NCI-H345 treated with DMSO at 0.1 percent for 48 hours (cell line): Measurements from ENCODE around the gene ARHGEF40.

ENCODE experiments used
- DNase-seq: peaks from one replicate; lab custom pipeline; 2025; ENCODE audit not compliant: unreplicated experiment; lab: John Stamatoyannopoulos, UW

ARHGEF40 gene

GRCh38 chr14:21070083-21070609, at the start of gene ARHGEF40:
ARHGEF40 (plus strand) TSS chr14:21070304; CDS start chr14:21070397, 93 bp downstream.
- DNase-seq = no peak

- DNase-seq = no peak
Measured at GRCh38 chr14:21020977-21021545, 49.0 kb upstream of the ARHGEF40 start.

GRCh38 chr14:21022686-21023085, 47.4 kb upstream of the ARHGEF40 start:
- DNase-seq = no peak

- DNase-seq = no peak
Measured at GRCh38 chr14:21023174-21023573, 46.9 kb upstream of the ARHGEF40 start.

GRCh38 chr14:21023817-21024584, 46.1 kb upstream of the ARHGEF40 start:
- DNase-seq = no peak

- no peak for DNase-seq
Measured at GRCh38 chr14:21024585-21025370, 45.3 kb upstream of the ARHGEF40 start, which contains the start of gene NDRG2. NDRG2 (minus strand) TSS chr14:21025061; CDS start chr14:21023315, 1,746 bp downstream.

GRCh38 chr14:21025371-21026273, 44.5 kb upstream of the ARHGEF40 start:
- no peak for DNase-seq

GRCh38 chr14:21026274-21026987, 43.7 kb upstream of the ARHGEF40 start:
- no peak for DNase-seq

GRCh38 chr14:21026988-21027315, 43.2 kb upstream of the ARHGEF40 start:
- DNase-seq = no peak

- DNase-seq = no peak
Measured at GRCh38 chr14:21029917-21030316, 40.2 kb upstream of the ARHGEF40 start, which contains the start of gene TPPP2. TPPP2 (plus strand) TSS chr14:21030217; CDS start chr14:21030582, 365 bp downstream.

GRCh38 chr14:21030531-21030930, 39.6 kb upstream of the ARHGEF40 start:
- no peak for DNase-seq

GRCh38 chr14:21032326-21033132, 37.6 kb upstream of the ARHGEF40 start:
- DNase-seq = no peak

GRCh38 chr14:21033133-21033698, 36.9 kb upstream of the ARHGEF40 start:
- DNase-seq = no peak

GRCh38 chr14:21034707-21035106, 35.4 kb upstream of the ARHGEF40 start, which contains the start of gene RNASE13:
RNASE13 (minus strand) TSS chr14:21034807; CDS start chr14:21034288, 519 bp downstream.
- no peak for DNase-seq

GRCh38 chr14:21036751-21037150, 33.4 kb upstream of the ARHGEF40 start:
- DNase-seq = no peak

- no peak for DNase-seq
Measured at GRCh38 chr14:21037156-21037555, 32.9 kb upstream of the ARHGEF40 start.

- DNase-seq = no peak
Measured at GRCh38 chr14:21038441-21039422, 31.4 kb upstream of the ARHGEF40 start.
